Right cardiac atrium (tissue), 5 donors: ENCODE results near the gene LPAR6. TPM values are rescaled to one million over a fixed set of nuclear protein-coding genes. Genes with fewer than 3 reads are reported as not detected.
"Not testable (repeated sequence)": the region's sequence is repeated elsewhere in the genome, so short reads cannot be mapped to it uniquely, and the experiment has no call there.

ENCODE experiments used
- ATAC-seq, 2 donors: fragments of 200-7000 bp; cut with Tn5 transposase; one replicate each; pipeline versions ENCODE4 v1.8.0 to v1.9.1; 2020; ENCODE audit warnings: moderate library complexity in 2 of 2, mild to moderate bottlenecking in 1 of 2
- DNase-seq, 3 donors: peaks; one replicate each; pipeline ENCODE4 v3.0.0-alpha.2; 2020
- H3K27ac ChIP-seq: one replicate; pipeline ENCODE4 v1.5.1; 2013; ENCODE audit warnings: mild to moderate bottlenecking, low read length, control low read depth, moderate library complexity
- H3K27me3 ChIP-seq: one replicate; pipeline ENCODE4 v1.6.1; 2013; ENCODE audit not compliant: control insufficient read depth, insufficient read depth
- H3K4me1 ChIP-seq: one replicate; pipeline ENCODE4 v1.6.1; 2013; ENCODE audit warnings: low read length; ENCODE audit not compliant: control insufficient read depth, insufficient read depth
- H3K4me3 ChIP-seq: one replicate; pipeline ENCODE4 v1.5.1; 2013; ENCODE audit warnings: low read length, control low read depth
- H3K9me3 ChIP-seq: one replicate; pipeline ENCODE4 v1.6.1; 2013; ENCODE audit warnings: low read length; ENCODE audit not compliant: control insufficient read depth
- WGBS: extraction: QIAGEN DNeasy Blood & Tissue Kit; methylation state at CpG from one replicate; pipeline ENCODE4 v1.1.7; 2013; 5-methylcytosine and 5-hydroxymethylcytosine counted together
- intact Hi-C, 4 donors: fragments of 100-400 bp; cut with DNase I; formaldehyde crosslinking; loops; one replicate each; pipeline versions ENCODE4 v1.11.0 to v1.14.0; 2022 to 2023
- long read RNA-seq, 4 donors: library from polyadenylated mRNA; unstranded; transcript quantifications; one replicate each; pipeline ENCODE4 v2.0.0, GENCODE V29; 2020 to 2021
- polyA plus RNA-seq: library from polyadenylated mRNA; stranded (reverse); fragments of 200-250 nt; gene quantifications from one replicate; pipeline ENCODE4 v1.2.3, GENCODE V29; 2013
- total RNA-seq, 4 donors: library from RNA; stranded (reverse); fragmentation: NEBNext Ultra II Directional; extraction: Animal tissue kit (Norgen Biotek cat#: 25700); gene quantifications; one replicate each; pipeline ENCODE4 v1.2.1, GENCODE V29; 2021
- donor health status: healthy with polysubstance abuse.
- donor health status: DM: no; HTN: yes; CAD: no.
- donor health status: DM: no; HTN: no; CAD: no.
- donor health status: DM: no; HTN: yes; CAD: no; lungs with severe emphysema.
- donor health status: DM: yes; HTN: yes; CAD: no.

The LPAR6 gene
- 10 to 100 TPM; 11.5 to 17.4 (median 13.6) TPM for total RNA-seq
- polyA plus RNA-seq: 14.3 TPM
- long read RNA-seq, donor 1, partial matches to known transcripts: 21 of 25 reads
- long read RNA-seq, donor 1, other reads (novel, unspliced or antisense): 3 of 25 reads
- long read RNA-seq, donor 2, partial matches to known transcripts: 10 of 10 reads
- long read RNA-seq, donor 2, other reads (novel, unspliced or antisense): 0 of 10 reads
- long read RNA-seq, donor 3, partial matches to known transcripts: 0 of 31 reads
- long read RNA-seq, donor 3, other reads (novel, unspliced or antisense): 29 of 31 reads
- long read RNA-seq, donor 4, partial matches to known transcripts: 10 of 11 reads
- long read RNA-seq, donor 4, other reads (novel, unspliced or antisense): 0 of 11 reads

- Histone ChIP-seq H3K27ac (peak within 1 kb of the TSS; percentile 82), H3K4me1 (peaks cover 2% of the 10 kb centered on the region), H3K4me3 (peak within 1 kb of the TSS; percentile 97), H3K27me3 (no peaks in the 10 kb centered on the region), H3K9me3 (no peaks in the 10 kb centered on the region)
- 22% methylated on average over 4 of the region's 4 CpGs for WGBS
- DNase-seq (peak in 1 of 3 donors; percentile 46), ATAC-seq (peak; percentile 85 to 96)
- intact Hi-C loops: loop anchor here in 1 of 4 donors (10.0 kb wide), 1 partner anchor 162 kb away; no protein-coding TSS in a partner anchor
Measured at GRCh38 chr13:48412881-48413351, at the start of gene LPAR6. TSS of gene LPAR6 (minus strand) at chr13:48413113. CDS start at chr13:48412423, 690 bp downstream.

GRCh38 chr13:48457578-48458242 is 44.8 kb upstream of the LPAR6 start:
- Histone ChIP-seq H3K4me1 (no peaks in the 10 kb centered on the region), H3K9me3 (no peaks in the 10 kb centered on the region), H3K4me3 (no peak overlapping the region), H3K27me3 (no peaks in the 10 kb centered on the region), H3K27ac (no peak overlapping the region)
- peak in 1 of 3 donors; percentile 48 for DNase-seq
- 95% methylated on average over 28 of the region's 28 CpGs for WGBS
- peak in 1 of 2 donors; percentile 41 for ATAC-seq
- intact Hi-C loops: no loop called here

GRCh38 chr13:48456546-48456945 is 43.6 kb upstream of the LPAR6 start:
- no peak overlapping the region for H3K27ac ChIP-seq
- DNase-seq: peak in 1 of 3 donors; percentile 33
- H3K27me3 ChIP-seq: no peaks in the 10 kb centered on the region
- no peak for ATAC-seq
- no peak overlapping the region for H3K4me3 ChIP-seq
- H3K9me3 ChIP-seq: no peaks in the 10 kb centered on the region
- intact Hi-C loops: no loop called here
- WGBS: 97% methylated on average over 10 of the region's 10 CpGs
- no peaks in the 10 kb centered on the region for H3K4me1 ChIP-seq

- H3K27ac ChIP-seq, H3K4me3 ChIP-seq, DNase-seq, H3K27me3 ChIP-seq, H3K4me1 ChIP-seq, H3K9me3 ChIP-seq, intact Hi-C loops, ATAC-seq: not testable (repeated sequence)
Measured at GRCh38 chr13:48451196-48451595, 38.3 kb upstream of the LPAR6 start.

GRCh38 chr13:48449656-48450055 is 36.7 kb upstream of the LPAR6 start:
- ATAC-seq (no peak), DNase-seq (no peak)
- no peaks in the 10 kb centered on the region for H3K9me3 ChIP-seq
- H3K27ac ChIP-seq: no peak overlapping the region
- H3K4me3 ChIP-seq: no peak overlapping the region
- 86% methylated on average over 2 of the region's 2 CpGs for WGBS
- intact Hi-C loops: no loop called here
- H3K27me3 ChIP-seq: no peaks in the 10 kb centered on the region
- H3K4me1 ChIP-seq: no peaks in the 10 kb centered on the region

- no peak for ATAC-seq
- intact Hi-C loops: no loop called here
- no peak overlapping the region for H3K27ac ChIP-seq
Measured at GRCh38 chr13:48448959-48449614, 36.2 kb upstream of the LPAR6 start.

GRCh38 chr13:48448285-48448958 is 35.5 kb upstream of the LPAR6 start:
- DNase-seq (no peak), ATAC-seq (no peak)
- H3K4me3 ChIP-seq: no peak overlapping the region
- intact Hi-C loops: no loop called here
- H3K27me3 ChIP-seq: no peaks in the 10 kb centered on the region
- no peaks in the 10 kb centered on the region for H3K9me3 ChIP-seq
- peaks cover 1% of the 10 kb centered on the region for H3K4me1 ChIP-seq
- no peak overlapping the region for H3K27ac ChIP-seq
- WGBS: 79% methylated on average over 3 of the region's 3 CpGs

More at GRCh38 chr13:48448959-48449614, 36.2 kb upstream of the LPAR6 start:
- no peaks in the 10 kb centered on the region for H3K9me3 ChIP-seq
- H3K27me3 ChIP-seq: no peaks in the 10 kb centered on the region
- 62% methylated on average over 6 of the region's 6 CpGs for WGBS
- DNase-seq: no peak
- H3K4me1 ChIP-seq: no peaks in the 10 kb centered on the region
- no peak overlapping the region for H3K4me3 ChIP-seq

GRCh38 chr13:48446464-48446863 is 33.6 kb upstream of the LPAR6 start:
- H3K9me3 ChIP-seq: no peaks in the 10 kb centered on the region
- 100% methylated on average over 1 of the region's 1 CpG for WGBS
- peak; percentile 48 to 90 for ATAC-seq
- peaks cover 1% of the 10 kb centered on the region for H3K4me1 ChIP-seq
- no peak overlapping the region for H3K4me3 ChIP-seq
- no peaks in the 10 kb centered on the region for H3K27me3 ChIP-seq
- no peak overlapping the region for H3K27ac ChIP-seq
- no peak for DNase-seq
- intact Hi-C loops: no loop called here

GRCh38 chr13:48443442-48444208 is 30.7 kb upstream of the LPAR6 start:
- H3K4me3 ChIP-seq: no peak overlapping the region
- DNase-seq (no peak), ATAC-seq (no peak)
- H3K9me3 ChIP-seq: no peaks in the 10 kb centered on the region
- H3K27me3 ChIP-seq: no peaks in the 10 kb centered on the region
- H3K4me1 ChIP-seq: peaks cover 1% of the 10 kb centered on the region
- H3K27ac ChIP-seq: no peak overlapping the region
- 58% methylated on average over 1 of the region's 1 CpG for WGBS
- intact Hi-C loops: no loop called here

- intact Hi-C loops: no loop called here
- Histone ChIP-seq H3K4me3 (no peak overlapping the region), H3K27ac (peak overlapping the region; percentile 30), H3K9me3 (no peaks in the 10 kb centered on the region), H3K27me3 (no peaks in the 10 kb centered on the region), H3K4me1 (peaks cover 5% of the 10 kb centered on the region)
- peak; percentile 93 to 96 for ATAC-seq
- peak; percentile 68 to 90 (median 88) for DNase-seq
- 7% methylated on average over 3 of the region's 3 CpGs for WGBS
Measured at GRCh38 chr13:48437371-48437770, 24.5 kb upstream of the LPAR6 start.
